H9 (cell line): ENCODE data around the gene NPDC1. TPM values are rescaled to one million over a fixed set of nuclear protein-coding genes. Genes with fewer than 3 reads are reported as not detected.

ENCODE experiments used
- DNase-seq: peaks from one replicate; pipeline ENCODE4 v3.0.0-alpha.2; 2017
- H2AFZ ChIP-seq: one replicate; pipeline ENCODE4 v1.6.1; 2013; ENCODE audit warnings: mild to moderate bottlenecking, low read length, control low read depth, moderate library complexity
- H2AK5ac ChIP-seq: 2 replicates; pipeline ENCODE4 v1.6.1; 2013; ENCODE audit warnings: low read length, control low read depth, mixed read lengths; ENCODE audit not compliant: insufficient read length
- H2BK120ac ChIP-seq: one replicate; pipeline ENCODE4 v1.6.1; 2013; ENCODE audit warnings: low read depth, mild to moderate bottlenecking, low read length, control low read depth, inconsistent platforms; ENCODE audit not compliant: poor library complexity, severe bottlenecking
- H2BK12ac ChIP-seq: 2 replicates; pipeline ENCODE4 v1.6.1; 2013; ENCODE audit warnings: low read length, control low read depth, mixed read lengths, low read depth; ENCODE audit not compliant: insufficient read length
- H2BK15ac ChIP-seq: 2 replicates; pipeline ENCODE4 v1.6.1; 2013; ENCODE audit warnings: low read depth, low read length, control low read depth
- H2BK20ac ChIP-seq: one replicate; pipeline ENCODE4 v1.6.1; 2013; ENCODE audit warnings: low read depth, mild to moderate bottlenecking, low read length, control low read depth, inconsistent platforms; ENCODE audit not compliant: poor library complexity, severe bottlenecking
- H2BK5ac ChIP-seq: 2 replicates; pipeline ENCODE4 v1.6.1; 2013; ENCODE audit warnings: low read length, control low read depth, mixed read lengths; ENCODE audit not compliant: insufficient read length
- H3K14ac ChIP-seq: 2 replicates; pipeline ENCODE4 v1.6.1; 2013; ENCODE audit warnings: low read length, control low read depth; ENCODE audit not compliant: insufficient read depth
- H3K18ac ChIP-seq: 2 replicates; pipeline ENCODE4 v1.6.1; 2013; ENCODE audit warnings: low read depth, mild to moderate bottlenecking, mixed read lengths, low read length, control low read depth; ENCODE audit not compliant: insufficient read length
- H3K23ac ChIP-seq: 2 replicates; pipeline ENCODE4 v1.6.1; 2013; ENCODE audit warnings: low read length, control low read depth, mixed read lengths, low read depth; ENCODE audit not compliant: insufficient read length
- H3K23me2 ChIP-seq: 2 replicates; pipeline ENCODE4 v1.6.1; 2013; ENCODE audit warnings: low read depth, mild to moderate bottlenecking, mixed read lengths, low read length, control low read depth; ENCODE audit not compliant: insufficient read length, poor library complexity, severe bottlenecking
- H3K27ac ChIP-seq: 2 replicates; pipeline ENCODE4 v1.5.1; 2013; ENCODE audit warnings: low read length, control low read depth, mixed read lengths, low read depth; ENCODE audit not compliant: insufficient read length
- H3K27me3 ChIP-seq: 2 replicates; pipeline ENCODE4 v1.6.1; 2013; ENCODE audit warnings: low read length, control low read depth, inconsistent platforms; ENCODE audit not compliant: insufficient read depth
- H3K4ac ChIP-seq: 2 replicates; pipeline ENCODE4 v1.6.1; 2013; ENCODE audit warnings: low read depth, mild to moderate bottlenecking, control low read depth, inconsistent platforms, low read length, moderate library complexity
- H3K4me1 ChIP-seq: 2 replicates; pipeline ENCODE4 v1.6.1; 2013; ENCODE audit warnings: low read length, control low read depth, inconsistent platforms; ENCODE audit not compliant: insufficient read depth
- H3K4me2 ChIP-seq: 2 replicates; pipeline ENCODE4 v1.6.1; 2013; ENCODE audit warnings: low read length, control low read depth, mixed read lengths; ENCODE audit not compliant: insufficient read length, insufficient read depth
- H3K56ac ChIP-seq: 2 replicates; pipeline ENCODE4 v1.6.1; 2013; ENCODE audit warnings: low read depth, mild to moderate bottlenecking, mixed read lengths, low read length, control low read depth; ENCODE audit not compliant: insufficient read length
- H3K79me1 ChIP-seq: 2 replicates; pipeline ENCODE4 v1.6.1; 2013; ENCODE audit warnings: low read depth, mild to moderate bottlenecking, moderate library complexity, low read length, control low read depth, inconsistent platforms; ENCODE audit not compliant: insufficient read depth, poor library complexity, severe bottlenecking
- H3K79me2 ChIP-seq: 2 replicates; pipeline ENCODE4 v1.6.1; 2013; ENCODE audit warnings: low read length, control low read depth, inconsistent platforms; ENCODE audit not compliant: insufficient read depth
- H3K9ac ChIP-seq: 2 replicates; pipeline ENCODE4 v1.6.1; 2013; ENCODE audit warnings: low read length, control low read depth, mixed read lengths; ENCODE audit not compliant: insufficient read length; ENCODE audit errors: extremely low read depth
- H3K9me3 ChIP-seq: one replicate; pipeline ENCODE4 v1.6.1; 2013; ENCODE audit warnings: low read depth, low read length, inconsistent platforms; ENCODE audit not compliant: control insufficient read depth
- H3T11ph ChIP-seq: one replicate; pipeline ENCODE4 v1.6.1; 2013; ENCODE audit warnings: mild to moderate bottlenecking, low read length, control low read depth, inconsistent platforms
- H4K20me1 ChIP-seq: one replicate; pipeline ENCODE4 v1.6.1; 2013; ENCODE audit not compliant: control insufficient read depth, insufficient read length, insufficient read depth
- H4K5ac ChIP-seq: 2 replicates; pipeline ENCODE4 v1.6.1; 2013; ENCODE audit warnings: low read depth, mild to moderate bottlenecking, mixed read lengths, low read length, control low read depth; ENCODE audit not compliant: insufficient read length
- H4K8ac ChIP-seq: replicated peaks from 2 replicates; pipeline ENCODE4 v1.6.1; 2013; ENCODE audit warnings: low read length, control low read depth, mixed read lengths, low read depth; ENCODE audit not compliant: insufficient read length
- H4K91ac ChIP-seq: 2 replicates; pipeline ENCODE4 v1.6.1; 2013; ENCODE audit warnings: low read depth, mild to moderate bottlenecking, moderate library complexity, mixed read lengths, low read length, control low read depth; ENCODE audit not compliant: insufficient read length
- H3K27ac Mint-ChIP-seq, 3 experiments: 2 replicates in 2 of 3; 3 replicates in 1 of 3; pipeline ENCODE4 v1.8.0; 2020 to 2021; ENCODE audit warnings: mixed read lengths in 3 of 3, mild to moderate bottlenecking in 1 of 3, moderate library complexity in 1 of 3
- H3K27me3 Mint-ChIP-seq: 2 replicates; pipeline ENCODE4 v1.8.0; 2021; ENCODE audit warnings: low read depth, mild to moderate bottlenecking, moderate library complexity, mixed read lengths
- H3K36me3 Mint-ChIP-seq, 3 experiments: 2 replicates in 2 of 3; 3 replicates in 1 of 3; pipeline ENCODE4 v1.8.0; 2020 to 2021; ENCODE audit warnings: low read depth in 3 of 3, mixed read lengths in 3 of 3; ENCODE audit not compliant: insufficient read depth in 1 of 3
- H3K4me1 Mint-ChIP-seq, 2 experiments: 2 replicates each; pipeline ENCODE4 v1.8.0; 2020; ENCODE audit warnings: mixed read lengths in 2 of 2
- H3K4me3 Mint-ChIP-seq, 2 experiments: 2 replicates in 1 of 2; 3 replicates in 1 of 2; pipeline ENCODE4 v1.8.0; 2020 to 2021; ENCODE audit warnings: mild to moderate bottlenecking in 2 of 2, mixed read lengths in 2 of 2, moderate library complexity in 1 of 2
- H3K9me3 Mint-ChIP-seq, 2 experiments: 2 replicates in 1 of 2; 3 replicates in 1 of 2; pipeline ENCODE4 v1.8.0; 2020; ENCODE audit warnings: mild to moderate bottlenecking in 2 of 2, mixed read lengths in 2 of 2, moderate library complexity in 1 of 2
- WGBS: extraction: QIAGEN DNeasy Blood & Tissue Kit; methylation state at CpG from one replicate; pipeline ENCODE4 v1.1.7; 2013; ENCODE audit warnings: missing lambda C conversion rate, low lambda C conversion rate, mixed read lengths; ENCODE audit not compliant: insufficient read length; ENCODE audit errors: extremely low coverage; 5-methylcytosine and 5-hydroxymethylcytosine counted together
- total RNA-seq: library from RNA; stranded (reverse); gene quantifications from 2 replicates; pipeline ENCODE4 v1.2.1, GENCODE V29; 2021
- TF ChIP-seq, protein P1 (sequence below): fragments of 200-600 bp; sonication (generic); conservative IDR thresholded peaks from 3 replicates; pipeline ENCODE4 v1.8.0; 2021; ENCODE audit warnings: antibody characterized with exemption, mild to moderate bottlenecking

NPDC1 gene
- total RNA-seq, 1 experiment from 2014 or later, result 57.6 TPM

DNA sequence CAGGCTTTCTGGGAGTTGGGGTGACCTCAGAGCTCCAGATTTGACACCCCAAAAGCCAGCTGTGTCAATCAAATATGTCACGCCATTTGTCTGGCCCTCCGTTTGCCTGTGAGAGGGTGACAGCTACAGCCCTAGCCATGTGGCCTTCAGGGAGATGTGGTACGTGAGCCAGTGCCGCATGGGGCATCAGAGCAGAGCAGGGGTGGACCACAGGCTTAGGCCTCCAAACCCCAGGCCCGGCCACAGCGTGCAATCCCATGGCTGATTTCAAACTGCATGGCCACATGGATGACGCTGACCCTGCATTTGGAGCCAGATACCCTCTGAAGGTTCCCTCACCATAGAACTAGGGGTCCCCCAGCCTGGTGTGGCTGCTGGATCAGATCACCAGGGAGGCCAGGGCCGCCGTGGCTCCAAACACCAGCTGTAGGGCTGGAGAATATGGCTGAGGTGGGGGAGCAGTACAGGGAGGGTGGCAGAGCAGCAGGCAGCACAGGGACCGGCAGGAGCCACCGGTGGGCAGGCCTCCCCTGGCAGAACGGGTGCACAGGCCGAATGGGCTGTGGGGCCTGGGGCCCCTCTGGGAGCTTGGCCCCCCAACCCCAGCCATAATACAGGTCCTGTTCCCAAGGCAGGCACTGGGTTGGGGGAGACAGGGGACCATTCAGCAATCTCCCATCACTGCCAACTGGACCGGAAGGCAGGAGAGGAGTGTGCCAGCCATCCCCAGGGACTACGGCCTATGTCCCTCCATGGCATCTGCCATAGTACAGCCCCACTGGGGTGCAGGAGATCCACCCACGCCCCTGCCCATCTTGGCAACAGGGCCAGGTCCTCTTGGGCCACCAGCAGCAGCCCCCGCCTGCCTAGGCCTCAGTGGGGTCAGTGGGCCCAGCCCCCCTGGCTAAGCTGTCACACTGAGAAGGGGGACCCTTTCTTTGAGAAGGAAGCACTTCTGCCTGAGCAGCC lies 22.8 kb upstream of the NPDC1 start:
- peaks cover 4% of the 10 kb centered on the region for H4K20me1 ChIP-seq
- DNase-seq, result no peak
- H3K23me2 ChIP-seq, result no peaks in the 10 kb centered on the region
- H4K91ac ChIP-seq, result no peak overlapping the region
- peak overlapping the region; percentile 58 to 75 for H3K4me3 Mint-ChIP-seq
- H3K18ac ChIP-seq, result no peak overlapping the region
- H3K36me3 Mint-ChIP-seq, result peaks cover 0 to 5% (median 4%) of the 10 kb centered on the region in 3 experiments; a peak in 4 of 7 replicates
- H2BK120ac ChIP-seq, result no peak overlapping the region
- peak overlapping the region; percentile 35 for H3K4me2 ChIP-seq
- H3K27me3 ChIP-seq, result no peaks in the 10 kb centered on the region
- H3K79me1 ChIP-seq, result no peaks in the 10 kb centered on the region
- no peak overlapping the region for H3K27ac Mint-ChIP-seq
- no peak overlapping the region for H2AFZ ChIP-seq
- H2BK20ac ChIP-seq, result no peak overlapping the region
- no peak overlapping the region for H3K9ac ChIP-seq
- no peak overlapping the region for H2BK15ac ChIP-seq
- no peak overlapping the region for H3K23ac ChIP-seq
- no peak overlapping the region for H3T11ph ChIP-seq
- H4K8ac ChIP-seq, result no peak overlapping the region
- H3K4me1 Mint-ChIP-seq, result peaks cover 13 to 25% of the 10 kb centered on the region in 2 experiments
- no peak overlapping the region for H4K5ac ChIP-seq
- peaks cover 3% of the 10 kb centered on the region; the same call in 1 of the 2 replicates for H3K27me3 Mint-ChIP-seq
- no peak overlapping the region for H3K14ac ChIP-seq
- H3K9me3 Mint-ChIP-seq, result no peaks in the 10 kb centered on the region
- no peak overlapping the region for H3K27ac ChIP-seq
- TF ChIP-seq, protein P1, sequence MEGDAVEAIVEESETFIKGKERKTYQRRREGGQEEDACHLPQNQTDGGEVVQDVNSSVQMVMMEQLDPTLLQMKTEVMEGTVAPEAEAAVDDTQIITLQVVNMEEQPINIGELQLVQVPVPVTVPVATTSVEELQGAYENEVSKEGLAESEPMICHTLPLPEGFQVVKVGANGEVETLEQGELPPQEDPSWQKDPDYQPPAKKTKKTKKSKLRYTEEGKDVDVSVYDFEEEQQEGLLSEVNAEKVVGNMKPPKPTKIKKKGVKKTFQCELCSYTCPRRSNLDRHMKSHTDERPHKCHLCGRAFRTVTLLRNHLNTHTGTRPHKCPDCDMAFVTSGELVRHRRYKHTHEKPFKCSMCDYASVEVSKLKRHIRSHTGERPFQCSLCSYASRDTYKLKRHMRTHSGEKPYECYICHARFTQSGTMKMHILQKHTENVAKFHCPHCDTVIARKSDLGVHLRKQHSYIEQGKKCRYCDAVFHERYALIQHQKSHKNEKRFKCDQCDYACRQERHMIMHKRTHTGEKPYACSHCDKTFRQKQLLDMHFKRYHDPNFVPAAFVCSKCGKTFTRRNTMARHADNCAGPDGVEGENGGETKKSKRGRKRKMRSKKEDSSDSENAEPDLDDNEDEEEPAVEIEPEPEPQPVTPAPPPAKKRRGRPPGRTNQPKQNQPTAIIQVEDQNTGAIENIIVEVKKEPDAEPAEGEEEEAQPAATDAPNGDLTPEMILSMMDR, result no peak
- no peaks in the 10 kb centered on the region for H3K9me3 ChIP-seq
- H3K79me2 ChIP-seq, result no peaks in the 10 kb centered on the region
- H2AK5ac ChIP-seq, result no peak overlapping the region
- WGBS, result no CpG with 5 or more reads among the region's 17 CpGs
- H2BK12ac ChIP-seq, result no peak overlapping the region
- peaks cover 5% of the 10 kb centered on the region; the same call in 1 of the 2 replicates for H3K4me1 ChIP-seq
- no peak overlapping the region for H3K56ac ChIP-seq
- H2BK5ac ChIP-seq, result no peak overlapping the region
- H3K4ac ChIP-seq, result no peak overlapping the region
